Esophagus muscularis mucosa (tissue), 4 donors: ENCODE data around the gene MAP6. TPM values are rescaled to one million over a fixed set of nuclear protein-coding genes. Genes with fewer than 3 reads are reported as not detected.

ENCODE experiments used
- DNase-seq: peaks from one replicate; pipeline ENCODE4 v3.0.0-alpha.2; 2017; ENCODE audit errors: extremely low spot score
- H3K27ac ChIP-seq, 4 donors: fragments of 200-600 bp; sonication (generic); replicated peaks in 1 of 4; 1 replicate in 3 of 4; 2 replicates in 1 of 4; pipeline ENCODE4 v1.5.1; 2016 to 2019; ENCODE audit warnings: mild to moderate bottlenecking in 1 of 4
- H3K27me3 ChIP-seq, 4 donors: fragments of 200-600 bp; sonication (generic); one replicate each; pipeline versions ENCODE4 v1.5.1 to v1.6.0; 2016 to 2019
- H3K36me3 ChIP-seq, 4 donors: fragments of 200-600 bp; sonication (generic); one replicate each; pipeline ENCODE4 v1.5.1; 2016 to 2019
- H3K4me1 ChIP-seq, 4 donors: fragments of 200-600 bp; sonication (generic); one replicate each; pipeline ENCODE4 v1.5.1; 2016 to 2019
- H3K4me3 ChIP-seq, 4 donors: fragments of 200-600 bp; sonication (generic); 1 replicate in 2 of 4; 2 replicates in 2 of 4; pipeline ENCODE4 v1.5.1; 2016 to 2019; ENCODE audit warnings: mild to moderate bottlenecking in 4 of 4, moderate library complexity in 1 of 4
- H3K9me3 ChIP-seq, 4 donors: fragments of 200-600 bp; sonication (generic); 1 replicate in 3 of 4; 2 replicates in 1 of 4; pipeline ENCODE4 v1.5.1; 2016 to 2019
- CTCF ChIP-seq, 3 experiments: fragments of 200-600 bp in 2 of 3; fragments of 450-650 bp in 1 of 3; sonication (generic) in 2 of 3; IDR thresholded peaks; one replicate each; pipeline ENCODE4 v1.5.1; 2017 to 2019; ENCODE audit warnings: antibody characterized with exemption in 3 of 3, mild to moderate bottlenecking in 2 of 3, moderate library complexity in 1 of 3
- EP300 ChIP-seq: sonication (generic); formaldehyde crosslinking; IDR thresholded peaks from one replicate; pipeline ENCODE4 v1.6.1; 2017; ENCODE audit warnings: antibody characterized with exemption
- POLR2A ChIP-seq: fragments of 450-650 bp; IDR thresholded peaks from one replicate; pipeline ENCODE4 v1.6.1; 2017; ENCODE audit warnings: antibody characterized with exemption, moderate library complexity, mild to moderate bottlenecking, low read depth
- POLR2AphosphoS5 ChIP-seq, 2 donors: sonication (generic); formaldehyde crosslinking; IDR thresholded peaks; one replicate each; pipeline ENCODE4 v1.6.1; 2017; ENCODE audit warnings: antibody characterized with exemption in 2 of 2
- WGBS: methylation state at CpG from one replicate; pipeline ENCODE4 v1.1.5; 2018; 5-methylcytosine and 5-hydroxymethylcytosine counted together
- intact Hi-C: fragments of 100-400 bp; cut with DNase I; formaldehyde crosslinking; loops from one replicate; pipeline ENCODE4 v1.15.1; 2023
- total RNA-seq, 4 donors: library from RNA; depleted of rRNA; stranded (reverse); fragments of >200 nt; gene quantifications; one replicate each; pipeline versions ENCODE4 v1.1.0 to v1.2.1, GENCODE V29; 2016

Gene MAP6
- total RNA-seq, 4 donors from 2014 or later: 20.7 to 43.8 (median 30.5) TPM

- Histone ChIP-seq H3K4me3 (no peak overlapping the region), H3K9me3 (no peaks in the 10 kb centered on the region), H3K27ac (peak overlapping the region; percentile 28 to 43 (median 40)), H3K36me3 (peaks cover 47 to 68% (median 64%) of the 10 kb centered on the region in 4 donors), H3K4me1 (peaks cover 46 to 78% (median 62%) of the 10 kb centered on the region in 4 donors), H3K27me3 (no peaks in the 10 kb centered on the region)
- intact Hi-C loops: no loop called here
- TF ChIP-seq EP300 (no peak), CTCF (IDR thresholded peaks at IDR 0.05) (no peak), POLR2AphosphoS5 (IDR thresholded peaks at IDR 0.05) (peak in 1 of 2 donors; percentile 12), POLR2A (no peak)
- 52% methylated on average over 8 of the region's 8 CpGs for WGBS
- no peak for DNase-seq
Observed at GRCh38 chr11:75572744-75573143, 96.1 kb downstream of the MAP6 start.

GRCh38 chr11:75571625-75572024, 97.2 kb downstream of the MAP6 start:
- DNase-seq: no peak
- TF ChIP-seq EP300 (no peak), CTCF (IDR thresholded peaks at IDR 0.05) (no peak), POLR2A (no peak), POLR2AphosphoS5 (IDR thresholded peaks at IDR 0.05) (no peak)
- Histone ChIP-seq H3K27me3 (no peaks in the 10 kb centered on the region), H3K27ac (peak overlapping the region in 2 of 4 donors; percentile 42 to 43), H3K4me1 (peaks cover 50 to 80% (median 64%) of the 10 kb centered on the region in 4 donors), H3K4me3 (no peak overlapping the region), H3K36me3 (peaks cover 58 to 79% (median 76%) of the 10 kb centered on the region in 4 donors), H3K9me3 (no peaks in the 10 kb centered on the region)
- intact Hi-C loops: no loop called here
- 89% methylated on average over 14 of the region's 14 CpGs for WGBS

- no peak overlapping the region for H3K4me3 ChIP-seq
- H3K9me3 ChIP-seq: no peaks in the 10 kb centered on the region
- H3K27me3 ChIP-seq: no peaks in the 10 kb centered on the region
- TF ChIP-seq POLR2AphosphoS5 (IDR thresholded peaks at IDR 0.05) (no peak), POLR2A (no peak), CTCF (IDR thresholded peaks at IDR 0.05) (no peak), EP300 (no peak)
- intact Hi-C loops: no loop called here
- H3K4me1 ChIP-seq: peaks cover 56 to 81% (median 67%) of the 10 kb centered on the region in 4 donors
- no peak for DNase-seq
- H3K36me3 ChIP-seq: peaks cover 60 to 88% (median 85%) of the 10 kb centered on the region in 4 donors
- H3K27ac ChIP-seq: peak overlapping the region; percentile 12 to 48 (median 40)
- WGBS: 66% methylated on average over 5 of the region's 9 CpGs
Observed at GRCh38 chr11:75570559-75571139, 98.2 kb downstream of the MAP6 start.

GRCh38 chr11:75568616-75569219, 100.1 kb downstream of the MAP6 start:
- Histone ChIP-seq H3K9me3 (no peaks in the 10 kb centered on the region), H3K27ac (peak overlapping the region in 1 of 4 donors; percentile 63), H3K4me3 (no peak overlapping the region), H3K27me3 (no peaks in the 10 kb centered on the region), H3K4me1 (peaks cover 75 to 97% (median 86%) of the 10 kb centered on the region in 4 donors), H3K36me3 (peaks cover 60 to 88% (median 81%) of the 10 kb centered on the region in 4 donors)
- 82% methylated on average over 8 of the region's 14 CpGs for WGBS
- DNase-seq: no peak
- intact Hi-C loops: no loop called here
- TF ChIP-seq EP300: no peak
- no peak for TF ChIP-seq CTCF (IDR thresholded peaks at IDR 0.05)
- no peak for TF ChIP-seq POLR2A
- TF ChIP-seq POLR2AphosphoS5 (IDR thresholded peaks at IDR 0.05): no peak
